ENCODE data around the gene GOLGB1.

GOLGB1 gene

DNA sequence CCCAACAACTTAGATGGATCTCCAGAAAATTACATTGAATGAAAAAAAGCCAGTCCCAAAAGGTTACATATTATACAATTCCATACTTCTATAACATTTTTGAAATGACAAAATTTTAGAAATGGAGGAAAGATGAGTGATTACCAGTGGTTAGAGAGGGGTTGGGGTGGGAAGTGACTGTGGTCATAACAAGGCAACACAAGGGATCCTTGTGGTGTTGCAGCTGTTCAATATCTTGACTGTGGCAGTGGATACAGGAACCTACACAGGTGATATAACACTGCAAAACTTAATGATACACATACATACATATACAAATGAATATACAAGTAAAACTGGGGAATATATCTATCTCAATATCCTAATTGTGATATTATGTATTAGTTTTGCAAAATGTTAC is 9.6 kb downstream of the GOLGB1 start:
- no peak for ATAC-seq
- TF ChIP-seq ZC3H10 (CRISPR knock-in tag; IDR thresholded peaks at IDR 0.05): no peak
- TF ChIP-seq SNAI2 (CRISPR knock-in tag; IDR thresholded peaks at IDR 0.05): no peak
- no peak for TF ChIP-seq GLIS3 (CRISPR knock-in tag; IDR thresholded peaks at IDR 0.05)
- TF ChIP-seq ZFP30 (CRISPR knock-in tag; IDR thresholded peaks at IDR 0.05): no peak
- no peak for TF ChIP-seq ISL1 (CRISPR knock-in tag; IDR thresholded peaks at IDR 0.05)
- TF ChIP-seq TCF4 (CRISPR knock-in tag; IDR thresholded peaks at IDR 0.05; ENCODE audit: borderline replicate concordance): no peak
- TF ChIP-seq, protein P1, sequence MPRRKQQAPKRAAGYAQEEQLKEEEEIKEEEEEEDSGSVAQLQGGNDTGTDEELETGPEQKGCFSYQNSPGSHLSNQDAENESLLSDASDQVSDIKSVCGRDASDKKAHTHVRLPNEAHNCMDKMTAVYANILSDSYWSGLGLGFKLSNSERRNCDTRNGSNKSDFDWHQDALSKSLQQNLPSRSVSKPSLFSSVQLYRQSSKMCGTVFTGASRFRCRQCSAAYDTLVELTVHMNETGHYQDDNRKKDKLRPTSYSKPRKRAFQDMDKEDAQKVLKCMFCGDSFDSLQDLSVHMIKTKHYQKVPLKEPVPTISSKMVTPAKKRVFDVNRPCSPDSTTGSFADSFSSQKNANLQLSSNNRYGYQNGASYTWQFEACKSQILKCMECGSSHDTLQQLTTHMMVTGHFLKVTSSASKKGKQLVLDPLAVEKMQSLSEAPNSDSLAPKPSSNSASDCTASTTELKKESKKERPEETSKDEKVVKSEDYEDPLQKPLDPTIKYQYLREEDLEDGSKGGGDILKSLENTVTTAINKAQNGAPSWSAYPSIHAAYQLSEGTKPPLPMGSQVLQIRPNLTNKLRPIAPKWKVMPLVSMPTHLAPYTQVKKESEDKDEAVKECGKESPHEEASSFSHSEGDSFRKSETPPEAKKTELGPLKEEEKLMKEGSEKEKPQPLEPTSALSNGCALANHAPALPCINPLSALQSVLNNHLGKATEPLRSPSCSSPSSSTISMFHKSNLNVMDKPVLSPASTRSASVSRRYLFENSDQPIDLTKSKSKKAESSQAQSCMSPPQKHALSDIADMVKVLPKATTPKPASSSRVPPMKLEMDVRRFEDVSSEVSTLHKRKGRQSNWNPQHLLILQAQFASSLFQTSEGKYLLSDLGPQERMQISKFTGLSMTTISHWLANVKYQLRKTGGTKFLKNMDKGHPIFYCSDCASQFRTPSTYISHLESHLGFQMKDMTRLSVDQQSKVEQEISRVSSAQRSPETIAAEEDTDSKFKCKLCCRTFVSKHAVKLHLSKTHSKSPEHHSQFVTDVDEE (CRISPR knock-in tag; IDR thresholded peaks at IDR 0.05): no peak
- no peak for TF ChIP-seq PATZ1 (CRISPR knock-in tag; IDR thresholded peaks at IDR 0.05; ENCODE audit: borderline replicate concordance)
- TF ChIP-seq TOX (CRISPR knock-in tag; IDR thresholded peaks at IDR 0.05; ENCODE audit: borderline replicate concordance): no peak
- no peak for TF ChIP-seq ZFP3 (CRISPR knock-in tag; IDR thresholded peaks at IDR 0.05)
- no peak for TF ChIP-seq ZNF565 (CRISPR knock-in tag; conservative IDR thresholded peaks at IDR 0.05; ENCODE audit: low read depth)
- TF ChIP-seq RARB (CRISPR knock-in tag; IDR thresholded peaks at IDR 0.05): no peak
- no peak for TF ChIP-seq CSRNP3 (CRISPR knock-in tag; IDR thresholded peaks at IDR 0.05)
- TF ChIP-seq ZNF8 (CRISPR knock-in tag; IDR thresholded peaks at IDR 0.05): no peak
- TF ChIP-seq, protein P2, sequence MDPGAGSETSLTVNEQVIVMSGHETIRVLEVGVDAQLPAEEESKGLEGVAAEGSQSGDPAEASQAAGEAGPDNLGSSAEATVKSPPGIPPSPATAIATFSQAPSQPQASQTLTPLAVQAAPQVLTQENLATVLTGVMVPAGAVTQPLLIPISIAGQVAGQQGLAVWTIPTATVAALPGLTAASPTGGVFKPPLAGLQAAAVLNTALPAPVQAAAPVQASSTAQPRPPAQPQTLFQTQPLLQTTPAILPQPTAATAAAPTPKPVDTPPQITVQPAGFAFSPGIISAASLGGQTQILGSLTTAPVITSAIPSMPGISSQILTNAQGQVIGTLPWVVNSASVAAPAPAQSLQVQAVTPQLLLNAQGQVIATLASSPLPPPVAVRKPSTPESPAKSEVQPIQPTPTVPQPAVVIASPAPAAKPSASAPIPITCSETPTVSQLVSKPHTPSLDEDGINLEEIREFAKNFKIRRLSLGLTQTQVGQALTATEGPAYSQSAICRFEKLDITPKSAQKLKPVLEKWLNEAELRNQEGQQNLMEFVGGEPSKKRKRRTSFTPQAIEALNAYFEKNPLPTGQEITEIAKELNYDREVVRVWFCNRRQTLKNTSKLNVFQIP (CRISPR knock-in tag; IDR thresholded peaks at IDR 0.05; ENCODE audit: borderline replicate concordance, low read depth): no peak

DNA sequence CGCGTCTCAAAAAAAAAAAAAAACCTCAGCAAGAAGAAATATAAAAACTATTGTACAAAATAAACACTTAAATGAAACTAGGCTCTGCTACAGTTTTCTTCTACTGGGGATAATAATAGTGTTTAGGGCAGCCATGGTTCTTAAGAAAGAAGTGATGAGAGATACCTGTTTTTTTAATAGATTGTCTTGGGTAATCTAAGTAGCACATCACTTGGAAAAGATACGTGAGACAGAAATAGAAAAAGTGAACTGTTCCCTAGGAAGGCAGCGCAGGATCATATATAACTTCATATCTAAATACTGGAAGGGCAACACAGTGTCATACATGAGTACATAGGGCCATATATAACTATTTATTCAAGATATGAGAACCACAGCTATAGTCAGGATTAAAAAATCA is 11.9 kb downstream of the GOLGB1 start:
- no peak for ATAC-seq
- TF ChIP-seq, protein P1 (CRISPR knock-in tag; IDR thresholded peaks at IDR 0.05): no peak
- TF ChIP-seq PATZ1 (CRISPR knock-in tag; IDR thresholded peaks at IDR 0.05; ENCODE audit: borderline replicate concordance) (no peak), ARNTL (CRISPR knock-in tag; IDR thresholded peaks at IDR 0.05; ENCODE audit: borderline replicate concordance, low read depth) (no peak), ESRRG (CRISPR knock-in tag; IDR thresholded peaks at IDR 0.05) (no peak), OSR1 (CRISPR knock-in tag; IDR thresholded peaks at IDR 0.05) (no peak)
